Measurements from ENCODE around the gene MRPL17. TPM values are rescaled to one million over a fixed set of nuclear protein-coding genes. Genes with fewer than 3 reads are reported as not detected.

Gene MRPL17
- total RNA-seq, 1 experiment from 2014 or later: 98.4 TPM

DNA sequence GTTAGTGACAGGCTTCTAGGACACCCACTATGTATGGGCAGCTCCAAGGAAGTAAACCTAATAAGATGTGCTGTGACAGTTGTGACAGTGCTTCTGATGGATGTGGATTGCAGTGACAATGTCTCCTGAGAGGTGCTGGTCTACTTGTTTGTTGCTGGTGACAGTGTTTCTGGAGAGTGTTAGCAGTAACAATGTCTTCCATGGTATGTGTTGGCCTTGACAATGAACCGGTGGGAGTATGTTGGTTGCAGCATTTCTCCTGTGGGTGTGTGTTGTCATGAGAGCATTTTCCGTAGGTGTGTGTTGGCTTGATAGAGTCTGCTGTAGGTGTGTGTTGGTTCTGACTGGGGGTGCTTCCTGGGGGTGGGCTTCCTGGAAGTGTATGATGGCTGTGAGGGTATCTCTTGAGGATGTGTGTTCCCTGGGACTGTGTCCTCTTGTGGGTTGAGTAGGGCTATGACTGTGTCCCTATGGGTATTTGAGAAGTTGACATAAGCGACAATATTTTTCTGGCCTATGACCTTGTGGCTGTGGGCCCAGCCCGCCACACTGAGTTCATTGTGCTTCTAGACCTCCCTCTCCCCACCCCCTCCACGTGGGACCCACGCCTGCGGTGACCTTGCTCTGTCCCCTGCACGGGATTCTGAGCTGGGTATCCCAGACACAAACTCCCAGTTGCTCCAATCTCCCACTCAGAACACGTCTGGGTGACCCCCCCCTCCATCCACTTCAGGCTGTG is 28.7 kb downstream of the MRPL17 start:
- DNase-seq (ENCODE audit: low read depth): no peak

DNA sequence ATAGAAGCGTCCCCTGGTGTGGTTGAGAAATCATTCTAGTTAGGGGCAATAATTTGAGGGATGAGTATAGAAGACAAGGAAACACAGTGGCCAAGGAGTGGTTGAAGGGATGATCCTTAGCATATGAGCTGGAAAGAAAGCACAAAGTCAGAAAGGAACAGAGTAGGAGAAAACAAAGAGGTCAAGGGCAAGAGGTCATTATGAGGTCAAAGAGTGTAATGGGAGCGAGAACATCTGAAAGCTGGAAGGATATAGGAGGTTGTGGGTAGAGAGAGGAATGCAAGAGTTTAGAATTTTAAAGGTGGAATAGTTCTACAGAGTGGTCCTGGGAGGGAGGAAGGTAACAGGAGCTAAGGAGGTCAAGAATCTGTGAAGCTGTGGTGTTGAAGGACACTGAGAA is 29.5 kb downstream of the MRPL17 start:
- DNase-seq (ENCODE audit: low read depth): no peak

DNA sequence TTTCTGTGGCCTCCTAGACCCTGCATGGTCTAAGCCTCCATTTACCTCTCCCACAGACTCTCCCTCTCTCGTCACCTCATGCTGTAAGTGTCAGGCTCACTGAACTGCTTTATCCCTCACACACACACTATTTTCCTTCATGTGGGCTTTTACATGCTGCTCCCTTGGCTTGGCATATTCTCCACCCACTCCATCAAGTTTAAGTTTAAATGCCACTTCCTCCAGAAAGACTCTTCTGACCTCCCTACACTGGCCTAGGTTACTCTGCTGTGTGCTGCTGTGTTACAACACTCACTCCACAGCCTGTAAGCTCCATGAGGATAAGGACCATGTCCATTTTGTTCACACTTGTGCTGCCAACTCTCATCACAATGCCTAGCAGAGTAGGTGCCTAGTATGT is 30.0 kb downstream of the MRPL17 start:
- DNase-seq (ENCODE audit: low read depth): no peak

DNA sequence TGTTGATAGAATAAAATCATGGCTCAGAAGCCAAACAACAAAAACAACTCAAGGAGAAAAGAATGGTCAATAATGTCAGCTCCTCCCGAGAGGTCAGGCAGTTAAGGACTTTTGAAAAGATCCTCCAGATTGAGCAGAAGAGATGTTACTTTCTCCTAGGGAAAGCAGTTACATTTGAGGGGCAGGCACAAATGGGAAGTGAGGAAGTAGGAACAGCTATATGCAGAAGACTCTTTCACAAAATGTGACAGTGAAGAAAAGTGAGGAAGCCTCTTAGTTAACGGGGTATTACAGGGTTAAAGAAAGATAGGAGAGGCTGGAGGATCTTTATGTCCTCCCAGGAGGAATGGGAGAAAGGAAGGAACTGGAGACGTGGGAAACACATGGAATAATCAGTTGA is 31.0 kb downstream of the MRPL17 start:
- DNase-seq (ENCODE audit: low read depth): no peak

DNA sequence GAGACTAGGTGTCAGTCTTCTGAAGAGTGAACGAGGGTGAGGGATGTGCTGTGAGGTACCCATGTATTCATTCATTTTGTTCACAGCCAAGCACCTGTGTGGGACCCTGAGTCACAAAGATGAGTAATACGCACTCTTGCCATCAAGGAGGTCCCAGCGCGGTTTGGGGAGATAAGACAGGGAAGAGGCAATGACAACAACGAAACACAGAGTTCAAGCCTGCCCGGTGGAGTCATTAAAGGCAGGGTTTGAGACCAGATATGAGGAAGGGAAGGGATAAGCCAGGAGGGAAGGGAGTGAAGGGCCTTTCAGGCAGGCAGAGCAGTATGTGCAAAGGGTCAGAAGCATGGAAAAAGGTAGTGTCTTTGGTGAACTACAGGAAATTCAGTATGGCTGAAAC is 32.2 kb downstream of the MRPL17 start:
- DNase-seq (ENCODE audit: low read depth): peak; percentile 44

DNA sequence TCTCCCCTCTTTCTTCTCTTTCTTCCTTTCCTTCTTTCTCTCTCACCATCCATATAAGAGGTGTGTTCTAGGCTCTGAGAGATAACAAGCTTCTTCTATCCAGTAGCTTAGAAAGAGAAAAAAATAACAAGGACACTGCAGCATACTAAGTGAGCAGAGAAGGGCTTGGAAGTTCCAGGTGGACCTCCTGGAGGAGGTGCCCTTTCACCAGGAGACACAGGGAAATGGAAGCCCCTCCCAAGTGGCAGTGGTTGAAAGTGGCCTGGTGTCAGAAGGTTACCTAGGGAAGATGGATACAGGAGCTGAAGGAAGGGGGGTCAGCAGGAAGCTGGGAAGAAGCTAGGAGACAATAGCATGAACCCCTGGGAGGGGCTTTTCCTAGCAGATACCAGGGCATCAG is 33.0 kb downstream of the MRPL17 start:
- DNase-seq (ENCODE audit: low read depth): no peak

GRCh38 chr11:6648501-6648900 is 34.6 kb downstream of the MRPL17 start:
- no peak for DNase-seq (ENCODE audit: low read depth)

DNA sequence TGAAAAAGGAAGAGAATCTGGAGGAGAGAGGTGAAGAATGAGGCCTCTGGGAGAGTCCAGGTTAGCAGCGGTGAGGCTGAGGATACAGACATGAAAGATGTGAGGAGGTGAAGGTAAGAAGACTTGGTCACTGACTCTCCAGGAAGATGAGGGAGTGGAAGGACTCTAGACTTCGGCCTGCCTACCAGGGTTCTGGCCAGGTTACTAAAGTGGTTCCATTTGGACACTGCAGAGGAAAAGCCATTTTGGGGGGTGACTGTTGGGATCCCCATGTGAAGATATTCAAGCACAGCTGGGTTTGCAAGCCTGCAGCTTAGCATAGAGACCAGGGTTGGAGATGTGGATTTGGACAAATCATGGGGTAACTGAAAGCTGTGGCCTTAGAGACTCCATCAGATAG is 35.3 kb downstream of the MRPL17 start:
- no peak for DNase-seq (ENCODE audit: low read depth)

- peak; percentile 26 for DNase-seq (ENCODE audit: low read depth)
Observed at GRCh38 chr11:6646918-6647679, 36.0 kb downstream of the MRPL17 start.

- DNase-seq (ENCODE audit: low read depth): peak; percentile 81
Observed at GRCh38 chr11:6646576-6646917, 36.6 kb downstream of the MRPL17 start.

DNA sequence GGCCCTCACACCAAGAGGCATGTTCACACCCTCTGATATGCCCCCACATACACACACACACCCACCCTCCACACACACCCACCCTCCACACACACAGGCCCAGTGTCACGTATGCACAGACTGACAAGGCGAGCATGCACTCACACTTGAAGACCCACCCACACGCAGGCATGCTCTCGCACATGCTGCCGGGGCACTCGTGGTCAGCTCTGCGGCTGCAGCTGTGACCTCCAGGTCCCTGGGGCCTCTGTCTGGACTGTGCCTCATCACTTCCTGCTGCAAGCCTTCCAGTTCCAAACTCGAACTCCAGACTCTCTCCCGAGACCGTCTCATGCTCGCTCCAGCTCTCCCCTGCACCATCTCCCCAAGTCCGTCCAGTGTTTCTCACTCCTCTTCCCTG is 37.1 kb downstream of the MRPL17 start:
- DNase-seq (ENCODE audit: low read depth): peak; percentile 85

GRCh38 chr11:6642957-6643356 is 40.2 kb downstream of the MRPL17 start:
- no peak for DNase-seq (ENCODE audit: low read depth)

- no peak for DNase-seq (ENCODE audit: low read depth)
Observed at GRCh38 chr11:6640985-6641701, 42.0 kb downstream of the MRPL17 start.

- no peak for DNase-seq (ENCODE audit: low read depth)
Observed at GRCh38 chr11:6640036-6640984, 42.8 kb downstream of the MRPL17 start.

DNA sequence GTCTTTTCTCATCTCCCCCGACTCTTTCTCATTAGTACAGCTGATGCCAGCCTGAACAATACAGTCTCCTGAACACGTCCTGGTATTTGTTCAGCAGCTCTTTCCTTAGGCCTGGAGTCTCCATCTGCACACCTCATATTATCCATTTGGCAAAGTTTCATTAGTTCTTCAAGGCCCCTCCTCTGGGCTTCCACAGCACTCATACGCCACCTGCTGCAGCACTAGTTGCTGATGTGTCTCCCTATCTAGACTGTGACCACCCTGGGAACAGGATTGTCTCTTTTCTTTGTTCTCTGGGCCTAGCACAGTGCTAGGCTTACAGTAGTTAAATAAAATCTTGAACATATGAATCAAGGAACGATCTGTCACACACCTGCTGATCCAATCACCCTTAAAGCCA is 44.7 kb downstream of the MRPL17 start:
- no peak for DNase-seq (ENCODE audit: low read depth)

- peak; percentile 92 for DNase-seq (ENCODE audit: low read depth)
Observed at GRCh38 chr11:6637871-6638270, 45.3 kb downstream of the MRPL17 start.

GRCh38 chr11:6636480-6636879 is 46.7 kb downstream of the MRPL17 start:
- no peak for DNase-seq (ENCODE audit: low read depth)

DNA sequence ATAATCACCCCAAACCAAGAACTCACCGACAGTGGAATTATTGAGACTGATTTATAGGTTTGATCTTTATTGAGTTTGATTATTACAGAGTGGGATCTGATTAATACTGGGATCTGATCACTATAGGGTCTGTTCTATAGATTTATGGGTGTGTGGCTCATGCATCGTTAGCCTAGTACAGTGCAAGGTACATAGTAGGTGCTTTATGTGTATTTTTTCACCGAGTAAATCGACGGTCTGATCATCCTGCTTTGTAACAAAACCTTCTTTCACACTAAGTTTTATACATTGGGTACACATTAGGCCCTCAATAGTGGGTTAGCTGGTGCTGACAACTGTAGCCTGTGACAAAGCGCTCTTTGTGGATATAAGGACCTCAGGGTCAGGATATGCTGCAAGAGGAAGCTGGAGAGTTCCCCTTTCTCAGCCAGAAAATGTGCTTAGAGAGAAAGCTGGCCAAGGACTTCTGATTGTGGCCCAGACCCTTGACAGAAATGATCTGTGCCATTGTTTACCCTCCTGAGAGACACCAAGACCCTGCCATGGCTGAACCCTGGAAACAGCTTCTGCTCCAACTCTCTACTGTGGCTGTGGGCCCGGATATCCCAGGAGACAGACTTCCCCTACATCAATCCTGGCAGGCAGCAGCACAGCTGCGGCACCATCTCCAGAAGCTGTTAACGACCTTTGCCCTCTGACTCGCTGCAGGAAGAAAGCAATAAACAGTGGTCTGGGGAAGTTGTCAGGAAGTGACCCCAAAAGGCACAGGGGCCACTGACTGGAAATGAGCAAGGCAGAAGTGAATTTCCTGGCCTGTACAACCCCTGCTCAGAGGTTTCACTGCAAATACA is 47.8 kb downstream of the MRPL17 start:
- DNase-seq (ENCODE audit: low read depth): peak; percentile 67

DNA sequence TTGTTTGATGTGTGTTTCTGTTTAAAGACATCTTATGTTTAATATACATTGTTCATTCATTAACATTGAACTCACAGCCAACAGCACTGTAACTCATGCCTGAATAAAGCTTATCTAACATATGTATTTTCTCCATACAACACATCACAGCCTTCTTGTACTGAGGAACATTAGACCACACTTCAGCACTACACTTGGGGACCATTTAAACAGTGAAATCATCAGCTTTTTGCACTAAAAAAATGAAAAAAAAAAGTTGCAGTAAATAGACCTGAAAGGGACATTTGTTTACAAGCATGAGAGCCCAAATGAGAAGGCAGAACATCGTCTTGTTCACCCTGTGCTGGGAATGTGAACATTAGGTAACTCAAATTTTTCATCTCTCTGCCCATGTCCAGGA is 48.6 kb downstream of the MRPL17 start:
- DNase-seq (ENCODE audit: low read depth): no peak

All from RPMI7951 (cell line).